Hepatocyte (in vitro differentiated cells): ENCODE data around the gene TRIM75. TPM values are rescaled to one million over a fixed set of nuclear protein-coding genes. Genes with fewer than 3 reads are reported as not detected.

Source experiments
- DNase-seq: peaks from one replicate; pipeline ENCODE4 v3.0.0-alpha.2; 2016; ENCODE audit warnings: low spot score
- H2AFZ ChIP-seq: fragments of 200-600 bp; sonication (generic); 2 replicates; pipeline ENCODE4 v1.6.0; 2016; ENCODE audit warnings: antibody characterized with exemption, mild to moderate bottlenecking
- H3K27ac ChIP-seq: fragments of 200-600 bp; sonication (generic); 2 replicates; pipeline ENCODE4 v1.5.1; 2016; ENCODE audit warnings: mild to moderate bottlenecking
- H3K27me3 ChIP-seq: fragments of 200-600 bp; sonication (generic); 2 replicates; pipeline ENCODE4 v1.6.1; 2016
- H3K36me3 ChIP-seq: fragments of 200-600 bp; sonication (generic); replicated peaks from 2 replicates; pipeline ENCODE4 v1.5.1; 2016; ENCODE audit warnings: low read depth; ENCODE audit not compliant: insufficient read depth
- H3K4me1 ChIP-seq: fragments of 200-600 bp; sonication (generic); 2 replicates; pipeline ENCODE4 v1.5.1; 2016; ENCODE audit warnings: mild to moderate bottlenecking, moderate library complexity; ENCODE audit not compliant: insufficient read depth
- H3K4me2 ChIP-seq: fragments of 200-600 bp; sonication (generic); 2 replicates; pipeline ENCODE4 v1.6.0; 2016
- H3K4me3 ChIP-seq: fragments of 200-600 bp; sonication (generic); 2 replicates; pipeline ENCODE4 v1.5.1; 2016; ENCODE audit warnings: mild to moderate bottlenecking
- H3K79me2 ChIP-seq: fragments of 200-600 bp; sonication (generic); 2 replicates; pipeline ENCODE4 v1.6.0; 2017; ENCODE audit warnings: mild to moderate bottlenecking
- H3K9me2 ChIP-seq: fragments of 200-600 bp; sonication (generic); replicated peaks from 2 replicates; pipeline ENCODE4 v1.6.0; 2017; ENCODE audit warnings: mild to moderate bottlenecking; ENCODE audit not compliant: insufficient read depth
- H3K9me3 ChIP-seq: fragments of 200-600 bp; sonication (generic); 2 replicates; pipeline ENCODE4 v1.5.1; 2016; ENCODE audit warnings: low read depth, mild to moderate bottlenecking
- H4K20me1 ChIP-seq: fragments of 200-600 bp; sonication (generic); 2 replicates; pipeline ENCODE4 v1.6.0; 2016; ENCODE audit warnings: mild to moderate bottlenecking; ENCODE audit not compliant: insufficient read depth, poor library complexity, severe bottlenecking
- EZH2 ChIP-seq: fragments of 200-600 bp; sonication (generic); IDR thresholded peaks from 2 replicates; pipeline ENCODE4 v1.6.1; 2016; ENCODE audit warnings: antibody characterized with exemption, mild to moderate bottlenecking, borderline replicate concordance
- EZH2phosphoT487 ChIP-seq: fragments of 200-600 bp; sonication (generic); IDR thresholded peaks from one replicate; pipeline ENCODE4 v1.6.1; 2018; ENCODE audit warnings: antibody characterized with exemption, mild to moderate bottlenecking, low read depth, moderate library complexity; ENCODE audit not compliant: unreplicated experiment, severe bottlenecking
- WGBS: methylation state at CpG from one replicate; pipeline ENCODE4 v1.1.6; 2016; ENCODE audit warnings: low lambda C conversion rate; ENCODE audit errors: missing lambda C conversion rate; 5-methylcytosine and 5-hydroxymethylcytosine counted together
- polyA plus RNA-seq: library from polyadenylated mRNA; unstranded; fragments of >200 nt; fragmentation: Nextera tagmentation; extraction: Ambion mirVana; gene quantifications from 2 replicates; pipeline ENCODE4 v1.2.1, GENCODE V29; 2016
- total RNA-seq: library from RNA; depleted of rRNA; stranded (reverse); fragments of >200 nt; gene quantifications from 2 replicates; pipeline ENCODE4 v1.2.3, GENCODE V29; 2014
- TF ChIP-seq, protein P1 (sequence below): fragments of 200-600 bp; sonication (generic); IDR thresholded peaks from 2 replicates; pipeline ENCODE4 v1.5.1; 2016; ENCODE audit warnings: antibody characterized with exemption, mild to moderate bottlenecking; ENCODE audit not compliant: poor library complexity

Gene TRIM75
- total and polyA plus RNA-seq, 2 experiments from 2014 or later = 0.17 TPM; not detected in 1

DNA sequence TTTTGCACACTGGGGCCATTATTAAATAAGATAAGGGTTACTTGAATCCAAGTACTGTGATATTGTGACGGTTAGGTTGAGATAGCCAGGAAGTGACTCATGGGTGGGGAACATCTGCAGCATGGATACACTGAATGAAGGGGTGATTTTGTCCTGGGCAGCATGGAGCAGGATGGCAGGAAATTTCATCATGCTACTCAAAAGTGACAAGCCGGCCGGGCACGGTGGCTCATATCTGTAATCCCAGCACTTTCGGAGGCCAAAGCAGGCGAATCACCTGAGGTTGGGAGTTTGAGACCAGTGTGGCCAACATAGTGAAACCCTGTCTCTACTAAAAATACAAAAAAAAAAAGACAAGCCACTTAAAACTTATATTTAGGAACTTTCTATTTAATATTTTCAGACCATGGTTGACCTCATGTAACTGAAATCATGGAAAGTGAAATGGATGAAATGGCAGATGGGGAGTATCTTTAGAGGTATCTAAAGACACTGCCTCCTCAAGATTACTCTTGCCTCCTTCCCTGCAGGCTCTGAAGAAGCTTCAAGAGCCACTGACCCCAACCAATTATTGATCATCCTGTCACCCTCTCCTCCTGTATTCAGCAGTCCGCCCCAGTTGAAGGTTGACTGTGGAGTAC lies 25.8 kb upstream of the TRIM75 start:
- no peak overlapping the region for H3K27ac ChIP-seq

DNA sequence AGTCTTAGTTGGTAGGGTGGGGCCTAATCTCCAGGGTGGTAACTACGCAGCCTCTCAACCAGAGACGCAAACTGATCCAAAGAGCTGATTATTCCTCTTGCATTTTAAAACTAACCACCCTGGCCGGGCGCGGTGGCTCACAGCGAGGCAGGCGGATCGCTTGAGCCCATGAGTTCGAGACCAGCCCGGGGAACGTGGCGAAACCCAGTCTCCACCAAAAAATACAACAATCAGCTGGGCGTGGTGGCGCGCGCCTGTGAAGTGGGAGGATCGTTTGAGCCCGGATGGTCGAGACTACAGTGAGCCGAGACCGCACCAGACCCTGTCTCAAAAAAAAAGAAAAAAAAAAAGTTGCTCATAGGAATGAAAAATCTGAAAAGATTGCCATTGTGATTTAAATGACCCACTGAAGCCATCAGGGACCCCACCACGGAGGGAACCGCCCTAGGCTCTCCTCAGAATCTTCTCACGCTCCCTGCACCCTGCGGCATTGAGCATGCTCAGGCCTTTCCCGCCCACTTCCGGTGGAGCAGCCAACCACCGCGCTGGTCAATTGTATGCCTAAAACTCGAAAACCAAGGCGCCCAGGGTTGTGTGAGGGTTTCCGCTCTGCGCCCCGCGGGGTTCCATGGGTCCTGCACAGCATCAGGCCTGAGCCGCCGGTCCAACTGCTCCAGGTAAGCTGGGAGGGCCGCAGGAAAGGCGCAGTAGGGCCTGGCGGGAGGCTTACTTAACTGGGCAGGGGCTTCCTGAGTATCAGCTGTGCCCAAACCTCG lies 22.0 kb upstream of the TRIM75 start, which contains the start of gene TRIM60:
TRIM60 (plus strand) TSS at position 564 of the 776 bp plus-strand sequence. CDS start 8,074 bp downstream, outside the sequence.
- WGBS = 98% methylated on average over 41 of the region's 41 CpGs

More for the DNA sequence above, 25.8 kb upstream of the TRIM75 start:
- Histone ChIP-seq H3K9me2 (no peaks in the 10 kb centered on the region), H3K79me2 (no peaks in the 10 kb centered on the region), H3K4me1 (no peaks in the 10 kb centered on the region), H3K36me3 (no peaks in the 10 kb centered on the region), H3K4me3 (no peak overlapping the region), H4K20me1 (no peaks in the 10 kb centered on the region), H3K27me3 (no peaks in the 10 kb centered on the region), H2AFZ (no peak overlapping the region), H3K4me2 (no peak overlapping the region), H3K9me3 (no peaks in the 10 kb centered on the region)
- 90% methylated on average over 7 of the region's 7 CpGs for WGBS
- DNase-seq = no peak
- TF ChIP-seq, protein P1, sequence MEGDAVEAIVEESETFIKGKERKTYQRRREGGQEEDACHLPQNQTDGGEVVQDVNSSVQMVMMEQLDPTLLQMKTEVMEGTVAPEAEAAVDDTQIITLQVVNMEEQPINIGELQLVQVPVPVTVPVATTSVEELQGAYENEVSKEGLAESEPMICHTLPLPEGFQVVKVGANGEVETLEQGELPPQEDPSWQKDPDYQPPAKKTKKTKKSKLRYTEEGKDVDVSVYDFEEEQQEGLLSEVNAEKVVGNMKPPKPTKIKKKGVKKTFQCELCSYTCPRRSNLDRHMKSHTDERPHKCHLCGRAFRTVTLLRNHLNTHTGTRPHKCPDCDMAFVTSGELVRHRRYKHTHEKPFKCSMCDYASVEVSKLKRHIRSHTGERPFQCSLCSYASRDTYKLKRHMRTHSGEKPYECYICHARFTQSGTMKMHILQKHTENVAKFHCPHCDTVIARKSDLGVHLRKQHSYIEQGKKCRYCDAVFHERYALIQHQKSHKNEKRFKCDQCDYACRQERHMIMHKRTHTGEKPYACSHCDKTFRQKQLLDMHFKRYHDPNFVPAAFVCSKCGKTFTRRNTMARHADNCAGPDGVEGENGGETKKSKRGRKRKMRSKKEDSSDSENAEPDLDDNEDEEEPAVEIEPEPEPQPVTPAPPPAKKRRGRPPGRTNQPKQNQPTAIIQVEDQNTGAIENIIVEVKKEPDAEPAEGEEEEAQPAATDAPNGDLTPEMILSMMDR = no peak
- TF ChIP-seq EZH2phosphoT487 = no peak
- no peak for TF ChIP-seq EZH2

DNA sequence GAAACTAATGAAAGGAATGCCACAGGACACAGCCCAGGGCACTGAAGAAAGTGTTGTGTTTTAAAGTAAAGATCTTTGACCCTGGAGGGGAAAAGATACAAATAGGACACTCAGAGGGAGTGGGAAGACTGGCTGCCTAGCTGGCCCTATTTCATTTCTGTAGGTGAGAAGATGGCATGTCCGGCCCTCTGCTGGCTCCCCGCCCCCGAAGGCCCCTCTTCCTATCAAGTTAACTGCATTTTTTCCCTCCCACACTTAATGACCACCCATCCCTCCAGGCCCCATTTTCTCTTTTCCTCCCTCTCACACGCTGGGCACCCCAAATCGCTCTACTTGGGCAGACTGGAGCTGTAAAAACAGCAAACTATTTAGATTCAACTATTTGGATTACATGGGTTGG lies 5.5 kb upstream of the TRIM75 start:
- Histone ChIP-seq H3K36me3 (no peaks in the 10 kb centered on the region), H3K27ac (no peak overlapping the region), H3K79me2 (no peaks in the 10 kb centered on the region), H3K4me1 (no peaks in the 10 kb centered on the region), H3K4me2 (no peak overlapping the region), H3K4me3 (no peak overlapping the region), H3K9me3 (no peaks in the 10 kb centered on the region), H4K20me1 (no peaks in the 10 kb centered on the region), H2AFZ (no peak overlapping the region), H3K9me2 (no peaks in the 10 kb centered on the region), H3K27me3 (no peaks in the 10 kb centered on the region)
- TF ChIP-seq, protein P1 = no peak
- TF ChIP-seq EZH2phosphoT487 = no peak
- no peak for TF ChIP-seq EZH2
- no peak for DNase-seq
- 70% methylated on average over 5 of the region's 5 CpGs for WGBS

More for the DNA sequence above, 22.0 kb upstream of the TRIM75 start, which contains the start of gene TRIM60:
- H3K36me3 ChIP-seq = no peaks in the 10 kb centered on the region
- H3K9me3 ChIP-seq = no peaks in the 10 kb centered on the region
- no peak for DNase-seq
- no peaks in the 10 kb centered on the region for H3K9me2 ChIP-seq
- no peaks in the 10 kb centered on the region for H4K20me1 ChIP-seq
- H3K27ac ChIP-seq = no peak within 1 kb of the TSS
- TF ChIP-seq EZH2 (no peak), EZH2phosphoT487 (no peak)
- TF ChIP-seq, protein P1 = no peak
- no peak within 1 kb of the TSS for H3K4me2 ChIP-seq
- H3K4me3 ChIP-seq = no peak within 1 kb of the TSS
- no peaks in the 10 kb centered on the region for H3K79me2 ChIP-seq
- no peaks in the 10 kb centered on the region for H3K27me3 ChIP-seq
- no peak within 1 kb of the TSS for H2AFZ ChIP-seq
- H3K4me1 ChIP-seq = no peaks in the 10 kb centered on the region
